Esophagus squamous epithelium (tissue), 5 donors: Measurements from ENCODE around the gene RSPH1. TPM values are rescaled to one million over a fixed set of nuclear protein-coding genes. Genes with fewer than 3 reads are reported as not detected.

Experiments
- DNase-seq: peaks from one replicate; lab custom pipeline; 2025; lab: John Stamatoyannopoulos, UW
- H3K27ac ChIP-seq, 4 donors: fragments of 200-600 bp; sonication (generic); one replicate each; pipeline ENCODE4 v1.5.1; 2016 to 2019; ENCODE audit warnings: mild to moderate bottlenecking in 1 of 4
- H3K27me3 ChIP-seq, 4 donors: fragments of 200-600 bp; sonication (generic); 1 replicate in 3 of 4; 2 replicates in 1 of 4; pipeline versions ENCODE4 v1.5.1 to v1.6.0; 2017 to 2021; ENCODE audit warnings: antibody characterized with exemption in 1 of 4
- H3K36me3 ChIP-seq, 3 donors: fragments of 200-600 bp; sonication (generic); one replicate each; pipeline ENCODE4 v1.5.1; 2016 to 2019
- H3K4me1 ChIP-seq, 3 donors: fragments of 200-600 bp; sonication (generic); one replicate each; pipeline ENCODE4 v1.5.1; 2017 to 2019
- H3K4me3 ChIP-seq, 4 donors: fragments of 200-600 bp; sonication (generic); 1 replicate in 3 of 4; 2 replicates in 1 of 4; pipeline ENCODE4 v1.5.1; 2016 to 2019; ENCODE audit warnings: mild to moderate bottlenecking in 2 of 4, moderate library complexity in 1 of 4
- H3K9me3 ChIP-seq, 3 donors: fragments of 200-600 bp; sonication (generic); one replicate each; pipeline ENCODE4 v1.5.1; 2016 to 2019
- POLR2A ChIP-seq, 4 donors: fragments of 450-650 bp; IDR thresholded peaks; one replicate each; pipeline ENCODE4 v1.6.1; 2017; ENCODE audit warnings: antibody characterized with exemption in 4 of 4, mild to moderate bottlenecking in 4 of 4, moderate library complexity in 3 of 4
- WGBS, 2 donors: methylation state at CpG; one replicate each; pipeline ENCODE4 v1.1.5; 2018; 5-methylcytosine and 5-hydroxymethylcytosine counted together
- intact Hi-C: fragments of 100-400 bp; cut with DNase I; formaldehyde crosslinking; loops from one replicate; pipeline ENCODE4 v1.15.0; 2022
- total RNA-seq, 4 donors: library from RNA; depleted of rRNA; stranded (reverse); fragments of >200 nt; gene quantifications; one replicate each; pipeline ENCODE4 v1.1.0, GENCODE V29; 2016
- TF ChIP-seq, protein P1 (sequence below), 6 experiments: fragments of 450-650 bp in 4 of 6; fragments of 200-600 bp in 2 of 6; sonication (generic) in 2 of 6; IDR thresholded peaks; one replicate each; pipeline ENCODE4 v1.5.1; 2016 to 2019; ENCODE audit warnings: antibody characterized with exemption in 6 of 6, mild to moderate bottlenecking in 4 of 6, moderate library complexity in 4 of 6
- donor health status: DM: yes; HTN: yes; CAD: no.

The RSPH1 gene
- total RNA-seq, 4 donors from 2014 or later = 0.19 TPM; not detected in 3

DNA sequence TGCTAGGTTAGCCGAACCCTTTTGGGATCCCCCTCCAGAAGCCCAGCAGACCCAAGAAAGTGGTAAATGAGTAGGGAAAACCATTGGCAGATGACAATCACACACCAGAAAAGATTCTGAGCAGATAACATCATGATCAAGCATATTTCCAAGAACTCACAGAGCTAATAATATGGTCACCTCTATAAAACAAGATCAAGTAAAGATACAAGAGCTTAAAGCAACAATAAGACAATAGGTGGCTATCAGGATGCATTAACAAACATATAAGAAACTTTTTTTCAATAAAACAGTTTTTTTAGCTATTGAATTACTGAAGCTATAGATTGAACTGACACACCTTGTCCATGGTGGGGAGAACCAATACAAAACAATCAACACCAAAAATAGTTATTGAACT lies 63.3 kb downstream of the RSPH1 start:
- Histone ChIP-seq H3K4me1 (no peaks in the 10 kb centered on the region), H3K27me3 (peaks cover 0 to 87% (median 0%) of the 10 kb centered on the region in 4 donors), H3K9me3 (peaks cover 0 to 8% (median 0%) of the 10 kb centered on the region in 3 donors), H3K27ac (no peak overlapping the region), H3K36me3 (no peaks in the 10 kb centered on the region), H3K4me3 (no peak overlapping the region)
- intact Hi-C loops = no loop called here
- no peak for TF ChIP-seq POLR2A (IDR thresholded peaks at IDR 0.05)
- TF ChIP-seq, protein P1, sequence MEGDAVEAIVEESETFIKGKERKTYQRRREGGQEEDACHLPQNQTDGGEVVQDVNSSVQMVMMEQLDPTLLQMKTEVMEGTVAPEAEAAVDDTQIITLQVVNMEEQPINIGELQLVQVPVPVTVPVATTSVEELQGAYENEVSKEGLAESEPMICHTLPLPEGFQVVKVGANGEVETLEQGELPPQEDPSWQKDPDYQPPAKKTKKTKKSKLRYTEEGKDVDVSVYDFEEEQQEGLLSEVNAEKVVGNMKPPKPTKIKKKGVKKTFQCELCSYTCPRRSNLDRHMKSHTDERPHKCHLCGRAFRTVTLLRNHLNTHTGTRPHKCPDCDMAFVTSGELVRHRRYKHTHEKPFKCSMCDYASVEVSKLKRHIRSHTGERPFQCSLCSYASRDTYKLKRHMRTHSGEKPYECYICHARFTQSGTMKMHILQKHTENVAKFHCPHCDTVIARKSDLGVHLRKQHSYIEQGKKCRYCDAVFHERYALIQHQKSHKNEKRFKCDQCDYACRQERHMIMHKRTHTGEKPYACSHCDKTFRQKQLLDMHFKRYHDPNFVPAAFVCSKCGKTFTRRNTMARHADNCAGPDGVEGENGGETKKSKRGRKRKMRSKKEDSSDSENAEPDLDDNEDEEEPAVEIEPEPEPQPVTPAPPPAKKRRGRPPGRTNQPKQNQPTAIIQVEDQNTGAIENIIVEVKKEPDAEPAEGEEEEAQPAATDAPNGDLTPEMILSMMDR (IDR thresholded peaks at IDR 0.05) = no peak
- DNase-seq = no peak
- WGBS, 2 donors = 88 to 100% methylated on average over 1 of the region's 1 CpG

DNA sequence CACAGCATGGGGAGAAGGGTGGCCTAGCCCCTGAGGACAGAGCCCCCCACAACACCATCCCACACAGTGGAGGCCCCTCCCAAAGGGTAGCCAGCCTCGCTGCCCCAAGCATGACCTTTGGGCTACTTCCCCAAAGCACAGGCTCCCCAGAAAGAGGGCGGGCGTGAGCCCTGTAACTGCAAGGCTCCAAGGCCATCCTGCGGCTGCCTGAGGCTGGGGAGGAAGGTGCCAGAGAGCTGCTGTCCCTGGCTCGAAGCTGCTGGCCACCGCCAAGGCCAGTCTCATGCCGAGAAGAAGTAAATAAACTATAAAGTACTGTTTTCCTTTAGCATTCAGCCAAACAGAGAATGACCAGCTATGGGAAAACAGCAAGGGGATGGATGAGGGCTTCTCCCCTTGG lies 64.8 kb downstream of the RSPH1 start:
- 72% methylated on average over 6 of the region's 7 CpGs; no CpG with 5 or more reads in 1 of the 2 donors for WGBS, 2 donors
- no peak for DNase-seq
- no peak overlapping the region for H3K27ac ChIP-seq
- no peaks in the 10 kb centered on the region for H3K36me3 ChIP-seq
- peaks cover 0 to 8% (median 0%) of the 10 kb centered on the region in 3 donors for H3K9me3 ChIP-seq
- intact Hi-C loops = no loop called here
- H3K27me3 ChIP-seq = peaks cover 0 to 86% (median 0%) of the 10 kb centered on the region in 4 donors
- no peak overlapping the region for H3K4me3 ChIP-seq
- TF ChIP-seq, protein P1 (IDR thresholded peaks at IDR 0.05) = no peak
- no peaks in the 10 kb centered on the region for H3K4me1 ChIP-seq

DNA sequence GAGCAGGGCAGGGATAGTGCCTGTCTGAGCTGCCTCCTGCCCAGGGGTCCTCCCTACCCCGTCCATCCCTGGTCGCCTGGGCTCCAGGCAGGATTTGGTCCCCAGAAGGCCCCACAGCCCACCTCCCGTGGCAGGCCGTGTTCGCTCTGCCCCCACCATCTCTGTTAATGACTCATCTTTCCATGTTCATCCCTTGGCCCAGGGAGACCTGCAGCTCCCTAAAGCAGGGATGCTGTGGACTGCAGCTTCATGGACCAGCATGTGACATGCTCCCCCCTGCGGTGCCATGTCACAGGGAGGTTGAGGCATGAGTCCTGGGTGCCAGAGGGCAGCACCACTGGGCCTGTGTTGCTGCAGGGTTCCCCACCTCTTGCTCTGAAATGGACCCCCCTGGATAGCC lies 65.5 kb downstream of the RSPH1 start:
- H3K27me3 ChIP-seq = peaks cover 0 to 89% (median 0%) of the 10 kb centered on the region in 4 donors
- WGBS, 2 donors = 66 to 72% methylated on average over 3 to 4 of the region's 6 CpGs
- intact Hi-C loops = no loop called here
- H3K4me3 ChIP-seq = no peak overlapping the region
- H3K4me1 ChIP-seq = no peaks in the 10 kb centered on the region
- no peaks in the 10 kb centered on the region for H3K36me3 ChIP-seq
- no peak overlapping the region for H3K27ac ChIP-seq
- DNase-seq = no peak
- TF ChIP-seq, protein P1 (IDR thresholded peaks at IDR 0.05) = no peak
- no peak for TF ChIP-seq POLR2A (IDR thresholded peaks at IDR 0.05)
- H3K9me3 ChIP-seq = peaks cover 0 to 8% (median 0%) of the 10 kb centered on the region in 3 donors

DNA sequence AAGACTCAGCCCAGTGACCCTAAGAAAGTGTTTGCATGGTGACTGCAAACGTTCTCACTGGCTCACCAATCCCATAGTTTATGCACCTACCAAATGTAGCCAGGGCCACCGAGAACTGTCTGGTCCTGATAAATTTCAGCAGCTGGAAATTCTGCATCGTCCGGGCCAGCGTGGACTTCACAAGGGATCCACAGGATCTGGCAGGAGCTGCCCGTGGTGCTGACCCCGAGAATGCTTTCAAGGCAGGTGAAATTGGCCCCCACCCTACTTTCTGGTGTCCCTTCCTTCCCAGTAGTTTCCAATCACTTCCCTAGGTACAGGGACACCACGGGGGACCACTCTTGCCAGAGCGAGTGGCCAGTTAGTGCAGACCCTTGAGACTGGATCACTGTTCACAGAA lies 66.2 kb downstream of the RSPH1 start:
- WGBS, 2 donors = 29 to 63% methylated on average over 4 to 5 of the region's 9 CpGs
- Histone ChIP-seq H3K27me3 (peaks cover 0 to 90% (median 0%) of the 10 kb centered on the region in 4 donors), H3K4me3 (no peak overlapping the region), H3K4me1 (no peaks in the 10 kb centered on the region), H3K27ac (no peak overlapping the region), H3K9me3 (peaks cover 0 to 8% (median 0%) of the 10 kb centered on the region in 3 donors), H3K36me3 (no peaks in the 10 kb centered on the region)
- no peak for TF ChIP-seq POLR2A (IDR thresholded peaks at IDR 0.05)
- TF ChIP-seq, protein P1 (IDR thresholded peaks at IDR 0.05) = no peak
- DNase-seq = no peak
- intact Hi-C loops = no loop called here

DNA sequence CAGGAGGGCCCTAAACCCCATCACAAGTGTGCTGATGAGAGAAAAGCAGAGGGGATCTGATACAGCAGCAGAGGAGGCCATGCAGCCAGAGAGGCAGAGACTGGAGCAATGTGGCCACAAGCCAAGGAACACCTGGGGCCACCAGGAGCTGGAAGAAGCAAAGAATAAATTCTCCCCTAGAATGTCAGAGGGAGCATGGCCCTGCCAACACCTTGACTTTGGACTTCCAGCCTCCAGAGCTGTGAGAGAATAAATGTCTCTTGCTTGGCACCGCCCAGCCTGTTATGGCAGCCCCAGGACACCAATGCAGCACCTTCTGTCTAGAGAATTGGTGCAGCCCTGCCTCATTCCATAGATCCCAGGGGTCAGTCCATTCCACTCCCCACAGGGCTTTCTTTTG lies 67.0 kb downstream of the RSPH1 start:
- Histone ChIP-seq H3K4me1 (no peaks in the 10 kb centered on the region), H3K9me3 (peaks cover 0 to 8% (median 0%) of the 10 kb centered on the region in 3 donors), H3K4me3 (no peak overlapping the region), H3K36me3 (no peaks in the 10 kb centered on the region), H3K27ac (no peak overlapping the region), H3K27me3 (peaks cover 0 to 90% (median 0%) of the 10 kb centered on the region in 4 donors)
- 86 to 100% methylated on average over 1 of the region's 1 CpG for WGBS, 2 donors
- DNase-seq = no peak
- no peak for TF ChIP-seq POLR2A (IDR thresholded peaks at IDR 0.05)
- TF ChIP-seq, protein P1 (IDR thresholded peaks at IDR 0.05) = no peak
- intact Hi-C loops = no loop called here
